Hematopoietic multipotent progenitor cell treated with erythropoietin and hydrocortisone succinate and interleukin-3 and kit ligand, for 8 days (in vitro differentiated cells): ENCODE data around the gene CAMKK2.

Experiments
- DNase-seq: peaks from one replicate; pipeline ENCODE4 v3.0.0-alpha.2; 2015

The CAMKK2 gene

DNA sequence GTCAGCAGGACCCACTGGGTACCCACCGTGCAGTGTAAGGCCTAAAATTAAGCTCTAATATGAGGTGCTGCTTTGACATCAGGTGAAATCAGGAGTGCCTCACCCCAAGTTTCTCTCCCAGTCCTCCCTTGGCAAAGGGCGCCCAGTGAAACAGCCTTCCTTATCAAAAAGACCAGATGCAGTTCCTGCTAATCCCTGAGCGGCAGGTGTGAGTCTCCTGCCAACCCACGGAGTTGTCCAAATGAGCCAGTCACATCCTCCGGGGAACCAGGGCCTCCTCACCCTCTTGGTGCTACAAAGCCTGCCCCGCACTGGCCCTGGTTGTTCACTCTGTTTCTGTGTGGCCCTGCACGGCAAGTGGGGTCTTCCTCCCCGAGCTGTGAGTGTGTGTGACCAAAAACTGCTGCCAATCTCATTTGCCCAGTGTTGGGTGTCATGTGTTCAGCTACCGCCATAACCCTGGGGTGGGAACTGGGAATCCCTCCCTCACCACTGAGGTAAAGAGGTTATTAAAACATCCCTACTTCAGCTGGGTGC lies 106.8 kb downstream of the CAMKK2 start:
- DNase-seq, result peak; percentile 89

DNA sequence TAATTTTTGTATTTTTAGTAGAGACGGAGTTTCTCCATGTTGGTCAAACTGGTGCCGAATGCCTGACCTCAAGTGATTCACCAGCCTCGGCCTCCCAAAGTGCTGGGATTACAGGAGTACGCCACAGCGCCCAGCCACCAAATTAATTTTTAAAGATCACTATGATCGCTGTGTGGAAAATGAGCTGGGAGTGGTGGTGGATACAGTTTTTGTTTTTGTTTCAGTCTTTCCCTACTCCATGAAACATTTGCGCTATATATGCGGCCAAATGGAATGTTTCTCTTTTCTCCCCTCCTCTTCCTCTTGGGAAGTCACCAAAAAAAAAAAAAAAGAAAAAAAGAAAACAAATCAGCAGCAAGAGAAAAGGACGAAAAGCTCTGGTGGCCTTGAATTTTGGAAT lies 107.4 kb downstream of the CAMKK2 start:
- no peak for DNase-seq

DNA sequence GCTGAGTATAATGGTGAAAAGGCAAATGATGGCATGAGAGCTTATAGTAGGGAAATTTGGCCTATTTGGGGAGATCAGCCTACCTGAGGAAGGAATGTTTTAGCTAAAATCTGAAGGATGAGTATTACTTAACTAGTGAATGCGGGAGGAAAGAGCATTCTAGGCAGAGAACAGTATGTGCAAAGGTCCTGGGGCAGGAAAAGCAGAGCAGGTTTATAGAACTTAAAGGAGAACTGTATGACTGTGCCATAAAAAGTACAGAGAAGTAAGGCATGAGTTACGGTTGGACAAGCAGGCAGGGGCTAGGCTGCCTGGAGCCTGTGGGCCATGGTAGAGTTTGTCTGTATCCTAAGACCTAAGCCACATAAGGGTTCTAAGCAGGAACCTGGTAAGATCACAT lies 108.3 kb downstream of the CAMKK2 start:
- DNase-seq, result no peak
